GM20000 (cell line): ENCODE results near the gene RIMBP2.

Experiments used
- DNase-seq: peaks from one replicate; pipeline ENCODE4 v3.0.0; 2012; ENCODE audit warnings: low spot score
- CTCF ChIP-seq: IDR thresholded peaks from 2 replicates; pipeline ENCODE4 v1.5.1; 2012; ENCODE audit warnings: mild to moderate bottlenecking, control low read depth; ENCODE audit errors: extremely low read depth, missing control alignments

The RIMBP2 gene

GRCh38 chr12:130385193-130385592 lies 330.9 kb downstream of the RIMBP2 start:
- DNase-seq: no peak
- TF ChIP-seq CTCF: no peak

GRCh38 chr12:130384234-130384633 lies 331.9 kb downstream of the RIMBP2 start:
- DNase-seq: no peak
- TF ChIP-seq CTCF: no peak

GRCh38 chr12:130382818-130383217 lies 333.3 kb downstream of the RIMBP2 start:
- DNase-seq: no peak
- TF ChIP-seq CTCF: no peak

GRCh38 chr12:130375296-130376287 lies 340.5 kb downstream of the RIMBP2 start:
- no peak for DNase-seq
- no peak for TF ChIP-seq CTCF

- no peak for TF ChIP-seq CTCF
- DNase-seq: no peak
These were observed 342.0 kb downstream of the RIMBP2 start for GRCh38 chr12:130374083-130374482.

- no peak for TF ChIP-seq CTCF
- no peak for DNase-seq
These were observed 343.2 kb downstream of the RIMBP2 start for GRCh38 chr12:130372936-130373335.

- DNase-seq: no peak
These were observed 344.8 kb downstream of the RIMBP2 start for GRCh38 chr12:130371296-130371695.

More at GRCh38 chr12:130371296-130371695, 344.8 kb downstream of the RIMBP2 start:
- TF ChIP-seq CTCF: no peak
